Tibial nerve (tissue), 4 donors: Measurements from ENCODE around the gene MRPL9. TPM values are rescaled to one million over a fixed set of nuclear protein-coding genes. Genes with fewer than 3 reads are reported as not detected.

ENCODE experiments used
- DNase-seq, 2 donors: peaks; one replicate each; pipeline ENCODE4 v3.0.0-alpha.2; 2019; ENCODE audit warnings: low spot score in 2 of 2
- H3K27ac ChIP-seq, 4 donors: fragments of 200-600 bp; sonication (generic) in 3 of 4; one replicate each; pipeline ENCODE4 v1.5.1; 2017 to 2019; ENCODE audit warnings: mild to moderate bottlenecking in 1 of 4
- H3K27me3 ChIP-seq, 2 donors: fragments of 200-600 bp; sonication (generic) in 1 of 2; one replicate each; pipeline versions ENCODE4 v1.5.1 to v1.6.0; 2017 to 2019
- H3K36me3 ChIP-seq, 3 donors: fragments of 200-600 bp; sonication (generic); one replicate each; pipeline ENCODE4 v1.5.1; 2018 to 2019
- H3K4me1 ChIP-seq, 4 donors: fragments of 200-600 bp; sonication (generic) in 3 of 4; one replicate each; pipeline ENCODE4 v1.5.1; 2017 to 2019
- H3K4me3 ChIP-seq, 4 donors: fragments of 200-600 bp; sonication (generic) in 3 of 4; one replicate each; pipeline ENCODE4 v1.5.1; 2017 to 2019; ENCODE audit warnings: mild to moderate bottlenecking in 1 of 4, moderate library complexity in 1 of 4
- H3K9me3 ChIP-seq, 4 donors: fragments of 200-600 bp; sonication (generic) in 3 of 4; one replicate each; pipeline ENCODE4 v1.5.1; 2017 to 2019
- CTCF ChIP-seq, 5 experiments: fragments of 200-600 bp in 3 of 5; fragments of 450-650 bp in 2 of 5; sonication (generic) in 3 of 5; IDR thresholded peaks; one replicate each; pipeline ENCODE4 v1.5.1; 2016 to 2019; ENCODE audit warnings: antibody characterized with exemption in 5 of 5, mild to moderate bottlenecking in 3 of 5, moderate library complexity in 2 of 5
- EP300 ChIP-seq, 2 donors: sonication (generic); formaldehyde crosslinking; IDR thresholded peaks; one replicate each; pipeline ENCODE4 v1.6.1; 2017; ENCODE audit warnings: antibody characterized with exemption in 2 of 2, mild to moderate bottlenecking in 1 of 2
- POLR2A ChIP-seq, 2 donors: fragments of 450-650 bp; IDR thresholded peaks; one replicate each; pipeline ENCODE4 v1.6.1; 2017; ENCODE audit warnings: antibody characterized with exemption in 2 of 2, mild to moderate bottlenecking in 2 of 2, moderate library complexity in 2 of 2
- WGBS, 2 donors: methylation state at CpG; one replicate each; pipeline ENCODE4 v1.1.5; 2018; 5-methylcytosine and 5-hydroxymethylcytosine counted together
- total RNA-seq, 4 donors: library from RNA; depleted of rRNA; stranded (reverse); fragments of >200 nt; gene quantifications; one replicate each; pipeline ENCODE4 v1.1.0, GENCODE V29; 2016

Gene MRPL9
- total RNA-seq, 4 donors from 2014 or later, result 47.1 to 74.1 (median 58.7) TPM

GRCh38 chr1:151714820-151715725 is 48.2 kb downstream of the MRPL9 start:
- WGBS, 2 donors, result 64 to 65% methylated on average over 9 to 10 of the region's 10 CpGs
- DNase-seq, result no peak
- TF ChIP-seq EP300 (IDR thresholded peaks at IDR 0.05), result no peak
- Histone ChIP-seq H3K9me3 (no peaks in the 10 kb centered on the region), H3K4me1 (peaks cover 0 to 20% (median 5%) of the 10 kb centered on the region in 4 donors), H3K36me3 (no peaks in the 10 kb centered on the region), H3K4me3 (no peak overlapping the region), H3K27me3 (peaks cover 0 to 62% of the 10 kb centered on the region in 2 donors), H3K27ac (no peak overlapping the region)

DNA sequence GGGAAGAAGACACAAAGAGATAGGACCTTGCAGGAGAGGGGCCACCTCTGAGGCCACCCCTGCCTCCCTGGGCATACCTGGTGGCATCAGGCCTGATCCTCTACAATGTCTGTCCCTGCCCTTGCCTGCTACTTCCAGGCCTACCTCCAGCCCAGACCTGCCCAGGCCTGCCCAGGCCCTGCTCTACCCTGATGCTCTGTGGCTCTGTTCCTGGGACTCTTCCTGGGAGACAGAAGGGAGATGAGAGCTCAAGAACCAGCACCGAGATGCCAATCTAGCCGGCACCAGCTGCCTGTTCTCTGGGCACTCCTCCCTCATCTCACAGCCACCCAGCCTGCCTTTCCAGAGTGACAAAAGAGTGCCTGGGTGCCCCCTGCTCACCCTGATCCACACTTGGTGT is 49.4 kb downstream of the MRPL9 start:
- no peak overlapping the region for H3K4me3 ChIP-seq
- peaks cover 0 to 19% (median 4%) of the 10 kb centered on the region in 4 donors for H3K4me1 ChIP-seq
- H3K27ac ChIP-seq, result no peak overlapping the region
- H3K9me3 ChIP-seq, result no peaks in the 10 kb centered on the region
- no peak for DNase-seq
- TF ChIP-seq EP300 (IDR thresholded peaks at IDR 0.05) (no peak), POLR2A (IDR thresholded peaks at IDR 0.05) (no peak), CTCF (IDR thresholded peaks at IDR 0.05) (no peak)
- WGBS, 2 donors, result 88 to 95% methylated on average over 2 of the region's 2 CpGs
- peaks cover 0 to 62% of the 10 kb centered on the region in 2 donors for H3K27me3 ChIP-seq
- H3K36me3 ChIP-seq, result no peaks in the 10 kb centered on the region

- TF ChIP-seq EP300 (IDR thresholded peaks at IDR 0.05), result no peak
- TF ChIP-seq POLR2A (IDR thresholded peaks at IDR 0.05), result no peak
- no peak for TF ChIP-seq CTCF (IDR thresholded peaks at IDR 0.05)
- H3K9me3 ChIP-seq, result no peaks in the 10 kb centered on the region
- peaks cover 0 to 19% (median 4%) of the 10 kb centered on the region in 4 donors for H3K4me1 ChIP-seq
- peaks cover 0 to 55% of the 10 kb centered on the region in 2 donors for H3K27me3 ChIP-seq
- DNase-seq, result no peak
- 58 to 88% methylated on average over 2 of the region's 2 CpGs for WGBS, 2 donors
- no peak overlapping the region for H3K27ac ChIP-seq
- H3K36me3 ChIP-seq, result no peaks in the 10 kb centered on the region
- H3K4me3 ChIP-seq, result no peak overlapping the region
Measured at GRCh38 chr1:151713044-151713443, 50.3 kb downstream of the MRPL9 start.

DNA sequence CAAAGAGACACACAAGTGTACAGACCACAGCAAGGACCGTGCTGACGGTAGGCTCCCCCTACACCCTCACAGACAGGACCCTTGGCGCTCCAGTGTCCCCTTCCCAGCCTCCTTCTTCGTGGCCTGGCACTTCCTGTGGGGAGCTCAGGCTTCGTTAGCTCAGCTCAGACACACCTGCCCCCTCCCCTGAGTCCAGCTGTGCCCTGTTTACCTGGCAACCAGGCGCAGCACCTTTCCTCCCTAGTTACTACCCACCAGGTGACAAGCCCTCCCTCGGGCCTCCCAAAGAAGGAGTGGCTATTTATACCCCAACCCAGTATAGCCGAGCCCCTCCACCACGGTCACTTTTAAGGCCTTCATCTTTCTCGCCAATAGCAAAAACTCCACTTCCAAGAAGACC is 51.3 kb downstream of the MRPL9 start:
- no peak overlapping the region for H3K4me3 ChIP-seq

GRCh38 chr1:151711044-151711800 is 52.1 kb downstream of the MRPL9 start:
- no peaks in the 10 kb centered on the region for H3K36me3 ChIP-seq
- no peak overlapping the region for H3K27ac ChIP-seq
- H3K4me3 ChIP-seq, result no peak overlapping the region
- no peaks in the 10 kb centered on the region for H3K9me3 ChIP-seq
- peaks cover 0 to 3% (median 0%) of the 10 kb centered on the region in 4 donors for H3K4me1 ChIP-seq
- no peak for TF ChIP-seq CTCF (IDR thresholded peaks at IDR 0.05)
- no peak for TF ChIP-seq EP300 (IDR thresholded peaks at IDR 0.05)
- TF ChIP-seq POLR2A (IDR thresholded peaks at IDR 0.05), result no peak
- 85 to 87% methylated on average over 19 to 21 of the region's 21 CpGs for WGBS, 2 donors
- peaks cover 0 to 37% of the 10 kb centered on the region in 2 donors for H3K27me3 ChIP-seq
- DNase-seq, result no peak

More for the DNA sequence above, 51.3 kb downstream of the MRPL9 start:
- TF ChIP-seq CTCF (IDR thresholded peaks at IDR 0.05) (no peak), POLR2A (IDR thresholded peaks at IDR 0.05) (no peak)
- Histone ChIP-seq H3K9me3 (no peaks in the 10 kb centered on the region), H3K27ac (no peak overlapping the region), H3K4me1 (peaks cover 0 to 10% (median 0%) of the 10 kb centered on the region in 4 donors), H3K27me3 (peaks cover 0 to 44% of the 10 kb centered on the region in 2 donors), H3K36me3 (no peaks in the 10 kb centered on the region)
- DNase-seq, result no peak
- 57 to 61% methylated on average over 10 of the region's 10 CpGs for WGBS, 2 donors
